ENCODE measurements around the gene NSG1. TPM values are rescaled to one million over a fixed set of nuclear protein-coding genes. Genes with fewer than 3 reads are reported as not detected.

The NSG1 gene
- total RNA-seq, 1 donor from 2014 or later = 24.5 TPM

- no peaks in the 10 kb centered on the region for H3K36me3 Mint-ChIP-seq (ENCODE audit: low read depth)
- H3K4me3 Mint-ChIP-seq = no peak overlapping the region
- H3K27me3 Mint-ChIP-seq (ENCODE audit: low read depth) = no peaks in the 10 kb centered on the region
- H3K9me3 Mint-ChIP-seq = no peaks in the 10 kb centered on the region
- H3K4me1 Mint-ChIP-seq = no peaks in the 10 kb centered on the region
- DNase-seq (ENCODE audit: low read depth, low spot score) = no peak
- no peak for TF ChIP-seq CTCF (conservative IDR thresholded peaks at IDR 0.05)
- H3K27ac Mint-ChIP-seq (ENCODE audit: unreplicated experiment) = no peak overlapping the region
These were observed 21.9 kb downstream of the NSG1 start for GRCh38 chr4:4408576-4409335.

- DNase-seq (ENCODE audit: low read depth, low spot score) = no peak
These were observed 22.7 kb downstream of the NSG1 start for GRCh38 chr4:4409416-4410115.

GRCh38 chr4:4410271-4410670 is 23.4 kb downstream of the NSG1 start:
- Mint-ChIP-seq H3K9me3 (no peaks in the 10 kb centered on the region), H3K27ac (ENCODE audit: unreplicated experiment) (no peak overlapping the region), H3K4me3 (no peak overlapping the region), H3K27me3 (ENCODE audit: low read depth) (no peaks in the 10 kb centered on the region), H3K4me1 (no peaks in the 10 kb centered on the region), H3K36me3 (ENCODE audit: low read depth) (no peaks in the 10 kb centered on the region)
- DNase-seq (ENCODE audit: low read depth, low spot score) = no peak
- TF ChIP-seq CTCF (conservative IDR thresholded peaks at IDR 0.05) = no peak

More at GRCh38 chr4:4409416-4410115, 22.7 kb downstream of the NSG1 start:
- no peak for TF ChIP-seq CTCF (conservative IDR thresholded peaks at IDR 0.05)
- no peaks in the 10 kb centered on the region for H3K9me3 Mint-ChIP-seq
- no peaks in the 10 kb centered on the region for H3K4me1 Mint-ChIP-seq
- no peaks in the 10 kb centered on the region for H3K27me3 Mint-ChIP-seq (ENCODE audit: low read depth)
- no peak overlapping the region for H3K27ac Mint-ChIP-seq (ENCODE audit: unreplicated experiment)
- no peaks in the 10 kb centered on the region for H3K36me3 Mint-ChIP-seq (ENCODE audit: low read depth)
- H3K4me3 Mint-ChIP-seq = no peak overlapping the region

- Mint-ChIP-seq H3K27me3 (ENCODE audit: low read depth) (no peaks in the 10 kb centered on the region), H3K27ac (ENCODE audit: unreplicated experiment) (no peak overlapping the region), H3K36me3 (ENCODE audit: low read depth) (peaks cover 3% of the 10 kb centered on the region), H3K4me1 (no peaks in the 10 kb centered on the region), H3K9me3 (no peaks in the 10 kb centered on the region), H3K4me3 (no peak overlapping the region)
- no peak for TF ChIP-seq CTCF (conservative IDR thresholded peaks at IDR 0.05)
- no peak for DNase-seq (ENCODE audit: low read depth, low spot score)
These were observed 25.0 kb downstream of the NSG1 start for GRCh38 chr4:4411906-4412305.

- Mint-ChIP-seq H3K9me3 (no peaks in the 10 kb centered on the region), H3K4me1 (no peaks in the 10 kb centered on the region), H3K4me3 (no peak overlapping the region), H3K27me3 (ENCODE audit: low read depth) (no peaks in the 10 kb centered on the region), H3K36me3 (ENCODE audit: low read depth) (peaks cover 3% of the 10 kb centered on the region), H3K27ac (ENCODE audit: unreplicated experiment) (no peak overlapping the region)
- DNase-seq (ENCODE audit: low read depth, low spot score) = no peak
- TF ChIP-seq CTCF (conservative IDR thresholded peaks at IDR 0.05) = no peak
These were observed 25.9 kb downstream of the NSG1 start for GRCh38 chr4:4412641-4413372.
